Stimulated activated naive CD8-positive, alpha-beta T cell treated with anti-CD3 and anti-CD28 coated beads, Interleukin-15, Interleukin-2, amounts not matched to agents 100 ng/mL and 50 ng/mL, for 24 hours (primary cell): ENCODE results near the gene FNDC3A.
A peak's percentile ranks its signal among the peaks of the same experiment; 100 is the strongest.

Experiments used
- H3K27ac Mint-ChIP-seq: one replicate; pipeline ENCODE4 v1.8.0; 2021; ENCODE audit warnings: mild to moderate bottlenecking, mixed read lengths
- H3K27me3 Mint-ChIP-seq: one replicate; pipeline ENCODE4 v1.8.0; 2021; ENCODE audit warnings: mixed read lengths
- H3K36me3 Mint-ChIP-seq: one replicate; pipeline ENCODE4 v1.8.0; 2021; ENCODE audit warnings: low read depth, mixed read lengths
- H3K4me1 Mint-ChIP-seq: one replicate; pipeline ENCODE4 v1.8.0; 2021; ENCODE audit warnings: low read depth, mixed read lengths
- H3K4me3 Mint-ChIP-seq: one replicate; pipeline ENCODE4 v1.8.0; 2021; ENCODE audit warnings: mild to moderate bottlenecking, mixed read lengths
- H3K9me3 Mint-ChIP-seq: one replicate; pipeline ENCODE4 v1.8.0; 2021; ENCODE audit warnings: mixed read lengths

FNDC3A gene

DNA sequence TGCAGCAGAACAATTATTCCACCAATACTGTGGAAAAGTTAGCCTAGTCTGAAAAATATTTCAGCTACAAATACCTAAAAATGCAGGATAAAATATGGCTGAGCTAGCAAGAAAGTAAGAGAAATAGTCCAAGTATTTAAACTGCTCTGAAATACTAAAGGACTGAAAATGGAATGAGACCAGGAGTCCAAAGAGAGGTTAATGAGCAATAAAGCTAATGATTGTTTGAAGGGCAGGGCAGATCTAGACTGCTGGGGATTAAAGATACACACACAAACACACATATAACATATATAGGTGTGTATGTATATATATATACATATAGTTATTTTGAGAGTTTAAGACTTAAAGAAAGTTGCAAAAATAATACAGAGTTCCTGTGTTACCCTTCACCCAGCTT lies 269.4 kb downstream of the FNDC3A start:
- Mint-ChIP-seq H3K27ac (no peak overlapping the region), H3K9me3 (no peaks in the 10 kb centered on the region), H3K4me3 (no peak overlapping the region)

GRCh38 chr13:49246850-49247642 lies 271.3 kb downstream of the FNDC3A start:
- Mint-ChIP-seq H3K9me3 (no peaks in the 10 kb centered on the region), H3K4me1 (peaks cover 43% of the 10 kb centered on the region)

More for the DNA sequence above, 269.4 kb downstream of the FNDC3A start:
- Mint-ChIP-seq H3K36me3 (peaks cover 4% of the 10 kb centered on the region), H3K27me3 (no peaks in the 10 kb centered on the region), H3K4me1 (peaks cover 28% of the 10 kb centered on the region)

GRCh38 chr13:49247643-49248621 lies 272.2 kb downstream of the FNDC3A start, which contains the start of gene CDADC1:
Gene CDADC1, plus strand, starts transcription at chr13:49247925. Its CDS starts 113 bp downstream, at chr13:49248038.
- Mint-ChIP-seq H3K27me3 (no peaks in the 10 kb centered on the region), H3K36me3 (peaks cover 18% of the 10 kb centered on the region), H3K4me3 (peak within 1 kb of the TSS; percentile 98), H3K27ac (peak within 1 kb of the TSS; percentile 94), H3K4me1 (peaks cover 46% of the 10 kb centered on the region), H3K9me3 (no peaks in the 10 kb centered on the region)

More at GRCh38 chr13:49246850-49247642, 271.3 kb downstream of the FNDC3A start:
- H3K4me3 Mint-ChIP-seq, result peak overlapping the region; percentile 98
- H3K27me3 Mint-ChIP-seq, result no peaks in the 10 kb centered on the region
- H3K36me3 Mint-ChIP-seq, result peaks cover 15% of the 10 kb centered on the region
- peak overlapping the region; percentile 94 for H3K27ac Mint-ChIP-seq

GRCh38 chr13:49248622-49249002 lies 272.9 kb downstream of the FNDC3A start:
- Mint-ChIP-seq H3K27me3 (no peaks in the 10 kb centered on the region), H3K9me3 (no peaks in the 10 kb centered on the region), H3K4me3 (peak overlapping the region; percentile 98), H3K4me1 (peaks cover 53% of the 10 kb centered on the region), H3K27ac (peak overlapping the region; percentile 94), H3K36me3 (peaks cover 18% of the 10 kb centered on the region)

DNA sequence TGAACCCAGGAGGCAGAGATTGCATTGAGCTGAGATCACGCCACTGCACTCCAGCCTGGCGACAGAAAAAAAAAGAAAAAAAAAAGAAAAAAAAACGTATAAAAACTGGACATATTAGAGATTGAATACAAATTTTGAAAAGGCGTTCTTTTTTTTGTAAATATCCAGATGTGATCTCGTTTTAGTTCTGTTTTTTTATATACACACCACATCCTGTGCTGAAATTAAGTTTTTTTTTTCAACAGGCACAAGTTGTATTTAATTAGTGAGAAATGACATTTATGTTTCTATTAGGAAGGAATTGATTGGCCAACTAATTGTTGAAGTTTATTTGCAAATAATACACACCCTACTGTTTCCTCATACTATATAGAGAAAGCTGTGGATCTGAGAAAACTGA lies 275.6 kb downstream of the FNDC3A start:
- Mint-ChIP-seq H3K9me3 (no peaks in the 10 kb centered on the region), H3K4me3 (no peak overlapping the region), H3K27ac (no peak overlapping the region), H3K4me1 (peaks cover 71% of the 10 kb centered on the region), H3K27me3 (no peaks in the 10 kb centered on the region), H3K36me3 (peaks cover 35% of the 10 kb centered on the region)

DNA sequence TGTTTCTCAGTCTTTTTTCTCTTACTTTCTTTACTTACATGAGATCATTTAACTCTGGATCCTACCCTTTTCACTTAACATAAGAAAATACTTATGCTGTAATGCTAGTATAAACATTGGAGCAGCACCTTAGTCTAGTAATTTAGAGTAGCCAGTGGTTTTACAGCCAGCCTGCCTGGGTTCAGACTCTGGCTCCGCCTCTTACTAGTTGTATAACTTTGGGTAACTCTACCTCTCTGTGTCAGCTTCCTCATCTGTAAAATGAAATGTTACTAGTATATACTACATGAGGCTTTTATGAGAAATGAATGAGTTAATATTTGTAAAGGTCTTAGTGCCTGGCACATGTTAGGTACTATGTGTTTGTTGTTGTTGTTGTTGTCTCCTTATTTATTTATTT lies 277.6 kb downstream of the FNDC3A start:
- Mint-ChIP-seq H3K27me3 (no peaks in the 10 kb centered on the region), H3K4me1 (peaks cover 71% of the 10 kb centered on the region), H3K9me3 (no peaks in the 10 kb centered on the region), H3K27ac (no peak overlapping the region), H3K4me3 (no peak overlapping the region), H3K36me3 (peaks cover 45% of the 10 kb centered on the region)

GRCh38 chr13:49254007-49254406 lies 278.3 kb downstream of the FNDC3A start:
- Mint-ChIP-seq H3K27ac (peak overlapping the region; percentile 61), H3K9me3 (no peaks in the 10 kb centered on the region), H3K4me3 (no peak overlapping the region), H3K27me3 (no peaks in the 10 kb centered on the region), H3K4me1 (peaks cover 68% of the 10 kb centered on the region), H3K36me3 (peaks cover 45% of the 10 kb centered on the region)

- no peak overlapping the region for H3K27ac Mint-ChIP-seq
- H3K4me3 Mint-ChIP-seq, result no peak overlapping the region
- H3K27me3 Mint-ChIP-seq, result no peaks in the 10 kb centered on the region
- peaks cover 57% of the 10 kb centered on the region for H3K36me3 Mint-ChIP-seq
- H3K9me3 Mint-ChIP-seq, result no peaks in the 10 kb centered on the region
- H3K4me1 Mint-ChIP-seq, result peaks cover 47% of the 10 kb centered on the region
These were observed 281.1 kb downstream of the FNDC3A start for GRCh38 chr13:49256841-49257240.

DNA sequence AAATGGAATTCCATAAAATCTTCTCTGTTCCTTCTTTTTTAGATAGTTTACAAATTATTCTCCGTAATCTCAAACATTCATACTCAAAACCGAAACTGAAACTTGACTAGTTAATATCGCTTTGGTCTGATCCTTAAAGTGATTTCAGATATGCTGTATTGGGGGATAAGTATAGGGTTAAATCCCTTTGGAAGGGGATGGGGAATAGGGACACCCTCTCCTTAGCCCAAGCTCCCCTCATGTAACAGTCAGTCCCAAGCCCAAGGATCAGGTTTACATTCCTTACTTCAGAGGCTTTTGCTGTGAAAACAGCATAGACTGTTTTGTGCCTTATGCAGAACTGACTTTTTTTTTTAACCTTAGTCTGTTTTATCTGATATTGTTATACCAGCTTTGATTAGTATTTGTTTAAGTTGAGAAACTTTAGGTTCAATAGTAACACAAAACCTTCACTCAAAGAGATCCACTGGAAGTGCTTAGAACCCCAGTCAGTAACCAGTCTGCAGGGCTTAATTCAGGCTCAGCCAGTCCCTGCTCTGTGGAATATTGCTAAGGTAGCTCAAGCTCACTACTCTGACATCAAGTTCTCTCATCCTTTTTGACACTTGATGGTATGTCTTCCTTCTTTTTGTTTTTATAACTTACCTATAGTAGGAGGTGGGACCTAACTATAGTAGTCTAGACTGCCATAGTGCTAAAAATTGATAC lies 282.5 kb downstream of the FNDC3A start:
- peak overlapping the region; percentile 57 for H3K27ac Mint-ChIP-seq
- no peaks in the 10 kb centered on the region for H3K9me3 Mint-ChIP-seq
- no peaks in the 10 kb centered on the region for H3K27me3 Mint-ChIP-seq
- H3K36me3 Mint-ChIP-seq, result peaks cover 54% of the 10 kb centered on the region
- H3K4me1 Mint-ChIP-seq, result peaks cover 39% of the 10 kb centered on the region
- peak overlapping the region; percentile 81 for H3K4me3 Mint-ChIP-seq
